ENCODE measurements around the gene WDR45.

Gene WDR45

DNA sequence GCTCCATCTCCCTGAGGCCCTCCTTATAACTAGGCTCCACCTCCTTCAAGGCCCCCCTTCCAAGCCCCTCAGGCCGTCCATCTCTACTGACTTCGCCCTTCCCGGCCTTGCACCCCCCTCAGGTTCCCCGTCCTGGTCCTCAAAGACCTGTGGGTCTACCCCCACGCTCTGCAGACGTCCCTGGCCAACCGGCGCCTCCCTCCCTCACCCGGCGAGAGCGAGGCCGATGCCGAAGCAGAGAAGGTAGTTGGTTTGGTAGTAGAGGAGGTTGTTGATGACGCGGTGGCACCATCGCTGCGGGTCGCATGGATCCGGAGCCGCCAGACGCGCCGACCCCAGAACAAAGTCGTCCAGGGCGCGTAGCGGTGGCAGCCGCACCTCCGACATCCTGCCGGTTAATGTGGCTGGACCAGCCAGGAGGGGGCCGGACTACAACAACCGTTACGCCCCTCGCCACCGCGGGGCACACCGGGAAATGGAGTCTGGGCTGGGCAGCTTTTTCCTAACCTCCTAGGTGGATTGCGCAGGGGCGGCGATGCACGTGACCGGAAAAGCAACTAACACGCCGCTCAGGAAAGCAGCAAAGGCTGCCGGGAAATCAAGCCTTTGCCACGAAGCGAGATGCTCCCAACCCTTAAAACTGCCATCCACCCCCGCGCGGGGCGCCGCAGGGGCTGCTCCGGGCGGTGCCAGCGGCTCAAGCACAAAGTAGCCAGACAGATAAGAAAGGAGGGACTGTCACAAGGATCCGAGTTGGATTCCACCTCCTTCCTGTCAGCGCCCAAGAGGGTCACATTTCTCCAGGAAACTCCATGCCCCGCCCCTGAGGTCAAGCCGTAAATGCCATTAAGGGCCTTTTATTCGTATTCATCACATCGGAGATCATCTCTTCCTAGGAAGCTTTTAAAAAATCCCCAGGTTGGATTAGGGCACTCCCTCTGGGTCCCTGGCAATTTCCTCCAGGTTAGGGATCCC, 5.8 kb downstream of the WDR45 start, which contains the start of gene PRAF2:
PRAF2 (minus strand) TSS at position 402 of the 975 bp plus-strand sequence; CDS start at position 387, 15 bp downstream.
- DNase-seq, result peak; percentile 88

DNA sequence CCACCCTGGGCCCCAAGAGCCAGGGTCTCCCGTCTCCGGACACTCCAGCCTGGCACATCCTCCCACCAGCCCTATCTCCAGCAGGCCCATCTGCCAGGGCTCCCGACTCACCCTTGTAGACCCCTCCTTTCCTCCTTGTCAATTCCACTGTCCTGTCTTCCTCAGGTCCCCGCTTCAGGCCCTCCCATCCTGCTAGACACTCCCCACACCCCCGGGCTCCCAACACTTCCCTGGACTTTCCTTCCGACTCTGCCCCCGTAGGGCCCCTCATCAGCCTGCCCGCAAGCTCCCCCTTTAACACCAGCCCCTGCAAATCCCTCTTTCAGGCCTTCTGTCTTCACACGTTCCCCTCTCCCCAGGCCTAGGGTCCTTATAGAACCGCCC, 7.0 kb downstream of the WDR45 start:
- no peak for DNase-seq

- DNase-seq, result no peak
Measured at GRCh38 chrX:49071877-49072711, 7.6 kb downstream of the WDR45 start.

DNA sequence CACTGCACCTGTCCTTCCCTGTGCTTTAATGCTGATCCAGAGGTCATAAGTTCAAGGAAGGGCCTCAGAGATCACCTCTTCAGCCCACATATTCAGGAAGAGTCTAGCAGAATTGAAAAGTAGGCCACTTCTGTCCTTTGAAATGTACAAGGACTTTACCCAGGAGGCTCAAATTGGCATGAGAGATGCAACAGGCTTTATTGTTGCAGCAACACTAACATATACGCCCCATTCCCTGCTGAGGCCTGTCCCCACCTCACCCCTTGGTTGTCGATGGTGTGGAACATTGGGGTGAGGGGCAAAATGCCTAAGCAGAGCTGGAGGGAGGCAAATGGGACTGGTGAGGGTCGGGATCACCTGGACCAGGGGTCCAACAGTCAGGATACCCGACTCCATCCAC, 8.7 kb downstream of the WDR45 start:
- DNase-seq, result no peak

DNA sequence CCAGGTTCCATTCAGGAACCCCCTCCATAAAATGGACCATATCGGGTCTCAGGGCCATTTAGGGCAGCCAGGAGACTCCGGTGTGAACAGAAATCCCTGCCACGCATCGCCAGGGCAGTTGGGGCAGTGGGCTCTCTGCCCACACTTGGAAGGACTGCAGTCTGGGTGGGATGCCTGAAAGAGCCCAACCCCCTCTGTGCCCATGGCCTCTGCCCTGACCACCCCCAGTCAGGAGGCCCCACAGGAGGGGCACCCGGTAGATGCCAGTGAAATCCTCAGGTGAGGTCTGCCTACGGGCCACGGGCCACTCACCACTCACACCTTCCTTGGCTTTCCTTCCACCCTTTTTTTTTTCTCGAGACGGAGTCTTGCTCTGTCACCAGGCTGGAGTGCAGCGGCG, 10.6 kb downstream of the WDR45 start:
- DNase-seq, result no peak

DNA sequence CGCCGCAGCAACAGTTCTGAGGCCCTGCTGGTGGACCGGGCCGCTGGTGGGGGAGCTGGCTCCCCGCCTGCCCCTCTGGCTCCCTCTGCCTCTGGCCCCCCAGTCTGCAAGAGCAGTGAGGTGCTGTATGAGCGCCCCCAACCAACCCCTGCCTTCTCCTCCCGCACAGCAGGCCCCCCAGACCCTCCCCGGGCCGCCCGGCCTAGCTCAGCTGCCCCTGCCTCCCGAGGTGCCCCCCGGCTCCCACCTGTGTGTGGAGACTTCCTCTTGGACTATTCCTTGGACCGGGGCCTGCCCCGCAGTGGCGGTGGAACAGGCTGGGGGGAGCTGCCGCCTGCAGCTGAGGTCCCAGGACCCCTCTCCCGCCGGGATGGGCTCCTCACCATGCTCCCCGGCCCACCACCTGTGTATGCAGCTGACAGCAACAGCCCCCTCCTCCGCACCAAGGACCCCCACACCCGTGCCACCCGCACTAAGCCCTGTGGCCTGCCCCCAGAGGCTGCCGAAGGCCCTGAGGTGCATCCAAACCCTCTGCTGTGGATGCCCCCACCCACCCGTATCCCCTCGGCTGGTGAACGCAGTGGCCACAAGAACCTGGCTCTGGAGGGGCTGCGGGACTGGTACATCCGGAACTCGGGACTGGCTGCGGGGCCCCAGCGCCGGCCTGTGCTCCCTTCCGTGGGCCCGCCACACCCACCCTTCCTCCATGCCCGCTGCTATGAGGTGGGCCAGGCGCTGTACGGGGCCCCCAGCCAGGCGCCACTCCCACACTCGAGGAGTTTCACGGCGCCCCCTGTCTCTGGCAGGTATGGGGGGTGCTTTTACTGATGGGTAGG, 12.2 kb downstream of the WDR45 start:
- DNase-seq, result no peak

- DNase-seq, result no peak
Measured at GRCh38 chrX:49066690-49067089, 13.0 kb downstream of the WDR45 start.

DNA sequence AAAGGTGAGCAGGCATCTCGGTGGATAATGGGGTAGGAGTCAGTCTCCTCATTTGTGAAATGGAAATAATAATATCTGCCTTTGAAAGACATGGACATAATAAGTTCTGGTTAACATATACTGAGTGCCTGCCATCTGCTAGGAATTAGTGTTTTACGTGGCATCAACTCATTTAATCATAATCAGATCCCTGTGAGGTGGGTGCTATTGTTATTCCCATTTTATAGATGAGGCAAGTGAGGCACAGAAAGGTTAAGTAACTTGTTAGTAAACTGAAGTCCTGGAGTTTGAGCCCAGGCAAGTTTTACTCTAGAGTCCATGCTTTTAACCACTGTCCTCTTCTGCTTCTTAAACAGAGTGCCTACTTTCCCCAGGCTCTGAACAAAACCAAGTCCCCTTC, 13.4 kb downstream of the WDR45 start:
- no peak for DNase-seq

- no peak for DNase-seq
Measured at GRCh38 chrX:49064735-49065134, 15.0 kb downstream of the WDR45 start.

- no peak for DNase-seq
Measured at GRCh38 chrX:49064303-49064702, 15.4 kb downstream of the WDR45 start.

DNA sequence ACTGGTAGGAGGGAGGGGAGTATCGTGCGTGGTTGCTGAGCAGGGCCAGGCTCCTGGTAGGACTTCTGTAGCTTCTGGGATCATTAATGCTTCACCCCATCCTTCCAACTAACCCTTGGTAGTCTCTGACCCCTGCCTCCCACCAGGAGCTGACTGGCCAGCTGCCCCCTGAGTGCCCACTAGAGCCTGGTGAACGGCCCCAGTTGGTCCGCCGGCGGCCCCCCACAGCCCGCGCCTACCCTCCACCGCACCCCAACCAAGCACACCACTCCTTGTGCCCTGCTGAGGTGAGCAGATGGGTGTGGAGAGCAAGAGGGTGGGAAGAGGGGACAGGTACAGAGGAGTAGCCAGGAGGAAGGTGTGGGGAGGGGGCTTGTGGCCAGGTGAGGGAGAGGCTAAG, 16.0 kb downstream of the WDR45 start:
- DNase-seq, result no peak

- DNase-seq, result no peak
Measured at GRCh38 chrX:49061916-49062315, 17.8 kb downstream of the WDR45 start.

GRCh38 chrX:49061490-49061889, 18.2 kb downstream of the WDR45 start:
- no peak for DNase-seq

DNA sequence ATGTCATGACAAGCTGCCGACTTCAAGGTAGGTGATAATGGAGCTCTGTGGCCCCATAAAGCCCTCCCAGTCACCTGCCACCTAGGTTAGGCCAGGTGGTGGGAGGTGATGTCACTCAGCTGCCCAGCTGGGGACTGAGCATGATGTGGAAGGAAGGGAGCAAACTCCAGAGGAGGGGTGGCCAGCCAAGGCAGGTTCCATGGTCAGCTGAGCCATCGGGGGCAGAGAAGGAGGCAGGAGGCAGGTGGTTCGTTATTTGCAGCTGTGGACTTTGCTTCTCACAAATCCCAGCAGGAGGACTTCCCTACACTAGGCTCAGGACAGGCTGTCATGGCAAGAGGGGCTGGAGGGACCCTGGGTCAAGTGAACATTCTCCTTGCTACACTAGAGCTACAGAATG, 18.8 kb downstream of the WDR45 start:
- DNase-seq, result no peak

- no peak for DNase-seq
Measured at GRCh38 chrX:49059681-49060085, 20.0 kb downstream of the WDR45 start.

GRCh38 chrX:49059201-49059600, 20.5 kb downstream of the WDR45 start:
- DNase-seq, result no peak

DNA sequence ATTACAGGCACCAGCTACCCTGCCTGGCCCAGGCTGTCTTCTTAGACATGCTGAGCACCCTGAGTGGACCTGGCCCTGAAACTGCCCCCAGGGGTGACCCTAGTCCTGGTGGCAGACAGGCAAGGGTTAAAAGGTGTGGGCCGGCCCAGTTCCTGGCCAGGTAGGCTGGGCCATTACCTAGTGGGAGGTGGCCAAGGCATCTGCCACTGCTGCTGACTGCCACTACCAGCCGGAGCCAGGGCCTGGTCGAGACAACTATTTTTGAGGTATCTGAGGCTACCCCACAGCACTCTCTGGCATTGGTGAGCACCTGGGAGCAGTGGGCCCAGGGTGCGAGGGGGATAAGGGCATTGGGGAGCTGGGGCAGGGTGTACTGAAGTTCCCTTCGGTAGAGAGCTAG, 20.9 kb downstream of the WDR45 start, which contains the start of gene CCDC120:
CCDC120 (plus strand) TSS at position 206 of the 400 bp plus-strand sequence. CDS start 3,043 bp downstream, outside the sequence.
- DNase-seq, result no peak

GRCh38 chrX:49054073-49054762, 25.5 kb downstream of the WDR45 start:
- DNase-seq, result no peak

- peak; percentile 55 for DNase-seq
Measured at GRCh38 chrX:49053223-49054072, 26.2 kb downstream of the WDR45 start.

GRCh38 chrX:49043987-49044281, 35.8 kb downstream of the WDR45 start:
- DNase-seq, result no peak

All from stimulated activated naive CD4-positive, alpha-beta T cell treated with Interleukin-2 at 50 U/mL for 16 hours (primary cell).